Amniotic epithelial cell (primary cell): ENCODE data around the gene ZNF777.
A peak's percentile ranks its signal among the peaks of the same experiment; 100 is the strongest.

Experiments used
- DNase-seq: peaks from one replicate; pipeline ENCODE4 v3.0.0-alpha.2; 2010; ENCODE audit warnings: low read depth

Gene ZNF777

DNA sequence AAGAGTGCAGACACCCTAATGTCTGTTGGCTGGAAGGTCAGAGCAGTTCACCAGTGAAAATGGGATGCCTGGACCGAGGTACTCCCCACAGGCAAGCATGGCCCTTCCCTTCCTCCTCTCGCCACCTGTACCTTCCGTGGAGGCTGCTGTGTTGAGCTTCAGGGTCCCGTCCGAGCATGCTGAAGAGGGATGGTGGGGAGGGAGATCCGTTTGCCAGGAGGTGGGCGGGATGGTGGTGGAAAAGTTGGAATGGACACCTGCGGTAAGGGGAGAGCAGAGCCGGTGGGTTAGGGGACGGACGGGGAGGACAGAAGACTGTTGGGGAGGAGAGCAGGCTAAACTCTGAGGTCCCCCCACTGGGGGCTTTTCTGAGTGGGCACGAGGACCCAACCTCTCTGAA lies 15.9 kb upstream of the ZNF777 start:
- no peak for DNase-seq

GRCh38 chr7:149475121-149476045 lies 14.5 kb upstream of the ZNF777 start:
- DNase-seq = no peak

GRCh38 chr7:149474309-149475120 lies 13.7 kb upstream of the ZNF777 start:
- no peak for DNase-seq

GRCh38 chr7:149473251-149473650 lies 12.4 kb upstream of the ZNF777 start:
- DNase-seq = no peak

DNA sequence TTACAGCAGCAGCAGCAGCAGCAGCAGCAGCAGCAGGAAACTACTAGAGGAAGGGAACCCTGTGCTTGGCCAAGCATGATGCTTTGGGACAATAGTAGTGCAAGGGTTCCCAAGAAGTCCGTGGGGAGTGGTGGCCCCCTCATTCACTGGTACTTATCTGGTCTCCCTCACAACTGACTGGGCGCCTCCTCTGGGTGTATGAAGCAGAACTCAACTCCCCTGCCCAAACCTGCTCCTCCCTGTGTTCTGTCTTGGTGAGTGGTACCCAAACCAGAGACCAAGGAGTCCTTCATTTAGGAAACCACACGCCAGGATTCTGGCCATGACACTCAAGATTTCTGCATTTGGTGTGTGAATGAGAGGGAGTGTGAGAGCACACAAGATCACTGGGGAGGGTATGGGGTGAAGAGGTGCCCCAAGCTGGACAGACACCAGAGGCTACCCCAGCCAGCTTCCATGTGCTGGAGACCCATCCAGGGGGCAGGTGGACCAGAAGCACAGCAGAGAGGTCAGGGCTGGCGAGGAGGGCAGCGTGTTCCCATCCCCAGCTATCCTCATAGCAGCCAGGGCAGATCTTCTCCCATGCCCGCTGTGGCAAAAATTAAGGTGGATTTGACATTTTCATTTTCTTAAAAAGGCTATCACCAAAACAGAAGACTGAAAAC lies 10.6 kb upstream of the ZNF777 start:
- DNase-seq = no peak

GRCh38 chr7:149469806-149470205 lies 8.9 kb upstream of the ZNF777 start:
- DNase-seq = no peak

DNA sequence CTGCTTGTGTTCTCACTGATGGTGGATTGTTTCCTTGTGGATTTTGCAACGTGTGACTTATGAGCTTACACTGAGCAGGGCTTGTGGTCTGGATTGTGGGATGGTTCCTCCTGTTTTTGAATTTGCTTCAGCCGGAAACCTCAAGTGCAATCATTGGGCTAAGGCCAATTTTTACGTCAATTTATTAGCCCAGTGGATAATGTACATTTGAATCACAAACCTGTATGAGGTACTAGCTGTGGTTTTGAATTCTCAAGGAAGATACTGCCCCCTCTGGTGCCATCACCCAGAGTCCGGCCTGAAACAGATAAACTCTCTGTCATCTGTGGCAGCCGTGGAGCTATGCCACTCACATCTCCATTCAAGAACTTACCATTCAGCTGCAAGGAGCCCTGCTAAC lies 7.3 kb upstream of the ZNF777 start:
- DNase-seq = peak; percentile 96

GRCh38 chr7:149467321-149467859 lies 6.5 kb upstream of the ZNF777 start:
- DNase-seq = no peak

DNA sequence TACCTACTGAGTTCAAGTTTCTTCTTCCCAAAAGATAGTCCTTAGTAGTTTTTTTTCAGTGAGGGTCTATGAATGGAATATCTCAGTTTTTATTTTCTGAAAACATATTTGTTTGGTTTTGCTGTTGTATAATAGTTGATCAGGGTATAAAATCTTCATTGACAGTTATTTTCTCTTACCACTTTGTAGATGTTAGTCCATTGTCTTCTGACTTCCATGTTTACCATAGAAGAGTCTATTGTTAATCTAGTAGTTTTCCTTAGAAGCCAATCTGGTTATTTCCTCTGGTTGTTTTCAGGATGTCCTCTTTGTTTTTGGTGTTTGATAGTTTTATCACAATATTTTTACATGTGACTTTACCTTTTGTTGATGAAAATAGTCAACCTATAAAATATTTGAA lies 5.5 kb upstream of the ZNF777 start:
- no peak for DNase-seq

DNA sequence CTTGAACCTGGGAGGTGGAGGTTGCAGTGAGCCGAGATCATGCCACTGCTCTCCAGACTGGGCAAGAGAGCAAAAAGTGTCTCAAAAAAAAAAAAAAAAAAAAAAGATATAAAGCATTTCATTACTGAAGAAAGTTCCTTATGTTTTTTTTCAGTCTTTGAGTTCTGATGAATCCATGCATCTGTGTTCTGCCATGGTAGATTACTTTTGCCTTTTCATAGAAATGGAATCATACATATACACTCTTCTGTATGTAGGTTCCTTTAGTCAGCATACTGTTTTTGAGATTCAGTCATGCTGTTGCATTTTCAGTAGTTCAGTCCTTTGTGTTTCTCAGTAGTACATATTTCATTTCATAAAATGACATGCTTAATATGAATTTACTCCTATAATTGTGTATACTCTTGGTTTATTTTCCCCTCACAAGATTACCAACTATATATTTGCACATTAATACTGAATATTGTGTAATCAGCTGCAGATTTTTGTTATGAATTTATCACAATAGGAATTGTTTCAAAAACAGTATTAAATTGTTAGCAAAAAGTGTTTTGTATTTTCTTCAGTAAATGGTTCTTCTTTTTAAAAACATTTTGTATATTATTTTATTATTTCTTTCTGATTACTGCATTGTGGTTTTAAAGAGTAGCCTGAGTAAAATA lies 2.8 kb upstream of the ZNF777 start:
- no peak for DNase-seq

DNA sequence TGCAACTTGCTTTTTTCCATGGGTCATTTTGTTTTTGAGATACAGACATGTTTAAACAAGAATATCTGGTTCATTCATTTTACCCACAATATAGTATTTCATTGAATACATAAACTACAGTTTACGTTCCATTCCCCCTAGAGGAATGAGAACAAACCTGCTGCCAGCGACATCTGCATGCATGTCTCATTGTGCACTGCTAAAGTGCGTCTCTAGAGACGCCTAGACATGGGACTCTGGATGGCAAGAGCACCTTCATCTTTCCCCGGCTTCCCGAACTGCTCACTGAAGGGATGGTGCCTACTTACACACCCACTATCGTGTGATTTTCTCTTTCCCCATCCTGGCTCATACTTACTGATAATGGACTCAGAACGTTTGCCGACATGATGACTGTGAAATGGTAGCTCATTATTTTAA lies 1.2 kb upstream of the ZNF777 start:
- no peak for DNase-seq

DNA sequence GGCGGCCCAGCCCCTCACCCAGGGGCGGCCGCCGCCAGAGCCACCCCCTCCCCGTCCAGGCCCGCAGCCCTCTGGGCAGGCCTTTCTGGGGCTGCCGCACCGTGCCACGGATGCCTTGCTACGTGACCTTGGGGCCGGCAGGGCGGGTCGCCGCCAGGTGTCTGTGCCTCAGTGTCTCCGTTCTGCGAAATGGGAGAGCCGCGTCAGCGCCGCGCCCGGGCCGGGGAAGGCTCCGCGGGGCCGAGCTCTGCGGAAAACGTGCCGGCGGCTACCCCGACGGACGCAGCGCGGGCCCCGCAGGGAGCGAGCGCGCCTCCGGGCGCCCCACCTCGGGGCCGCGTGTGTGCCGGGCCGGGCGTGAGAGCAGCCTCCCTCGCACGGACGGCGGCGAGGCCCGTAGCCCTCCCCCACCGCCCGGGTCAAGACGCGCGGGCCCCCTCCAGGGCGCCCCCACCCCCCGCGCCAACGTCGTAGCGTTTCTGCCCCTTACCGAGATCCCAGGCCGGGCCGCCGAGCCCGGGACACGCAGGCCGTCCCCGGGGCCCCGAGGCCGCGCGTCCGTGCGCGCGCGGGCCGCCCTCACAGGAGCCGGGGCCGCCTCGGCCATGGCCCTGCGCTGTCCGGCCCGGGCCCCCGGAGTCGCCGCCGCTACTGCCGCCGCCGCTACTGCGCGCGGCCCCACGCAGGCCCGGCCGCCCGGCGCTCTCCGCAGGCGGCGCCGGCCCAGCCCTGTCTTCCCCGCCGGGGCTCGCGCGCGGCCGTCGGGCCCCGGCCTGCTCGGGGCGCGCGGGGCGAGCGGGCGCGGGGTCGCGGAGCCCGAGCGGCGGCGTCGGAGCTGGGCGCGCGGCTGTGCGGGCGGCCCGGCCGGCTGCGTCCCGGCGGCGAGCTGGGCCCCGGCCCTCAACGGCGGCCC lies 1.1 kb downstream of the ZNF777 start:
- DNase-seq = peak; percentile 12

DNA sequence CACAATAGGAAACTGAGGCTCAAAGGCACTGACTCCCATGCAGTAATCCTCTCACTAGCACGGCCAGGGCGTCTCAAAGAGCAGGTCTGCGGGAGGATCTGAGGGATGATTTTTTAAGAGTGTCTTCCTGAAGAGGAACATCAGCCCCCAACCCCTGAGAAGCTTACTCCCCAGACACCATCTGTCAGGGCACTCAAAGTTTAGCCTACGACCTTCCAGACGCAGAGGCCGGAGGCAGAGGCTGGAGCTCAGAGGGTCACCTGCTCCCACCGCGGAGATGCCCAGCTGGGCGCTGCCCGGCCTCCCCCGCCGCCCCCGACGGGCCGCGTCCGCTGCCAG lies 1.7 kb downstream of the ZNF777 start:
- no peak for DNase-seq

GRCh38 chr7:149458235-149458634 lies 2.6 kb downstream of the ZNF777 start:
- no peak for DNase-seq

DNA sequence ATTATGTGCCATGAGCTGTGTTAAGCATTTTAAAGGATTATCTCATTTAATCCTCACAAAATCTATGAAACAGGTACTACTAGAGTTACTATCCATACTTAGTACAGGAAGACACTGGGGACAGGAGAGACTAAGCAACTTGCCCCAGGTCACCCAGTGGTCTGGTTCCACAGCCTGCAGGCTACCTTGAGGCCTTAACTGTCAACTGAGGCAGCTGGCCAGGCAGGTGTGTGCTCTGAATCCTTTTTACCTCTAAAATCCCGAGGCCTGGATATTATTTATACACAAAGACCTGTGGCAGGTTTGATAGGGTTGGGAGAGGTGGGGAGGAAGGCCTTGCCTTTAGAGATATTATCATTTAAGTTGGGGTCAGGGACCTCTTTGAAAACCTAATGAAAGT lies 3.1 kb downstream of the ZNF777 start:
- DNase-seq = no peak

DNA sequence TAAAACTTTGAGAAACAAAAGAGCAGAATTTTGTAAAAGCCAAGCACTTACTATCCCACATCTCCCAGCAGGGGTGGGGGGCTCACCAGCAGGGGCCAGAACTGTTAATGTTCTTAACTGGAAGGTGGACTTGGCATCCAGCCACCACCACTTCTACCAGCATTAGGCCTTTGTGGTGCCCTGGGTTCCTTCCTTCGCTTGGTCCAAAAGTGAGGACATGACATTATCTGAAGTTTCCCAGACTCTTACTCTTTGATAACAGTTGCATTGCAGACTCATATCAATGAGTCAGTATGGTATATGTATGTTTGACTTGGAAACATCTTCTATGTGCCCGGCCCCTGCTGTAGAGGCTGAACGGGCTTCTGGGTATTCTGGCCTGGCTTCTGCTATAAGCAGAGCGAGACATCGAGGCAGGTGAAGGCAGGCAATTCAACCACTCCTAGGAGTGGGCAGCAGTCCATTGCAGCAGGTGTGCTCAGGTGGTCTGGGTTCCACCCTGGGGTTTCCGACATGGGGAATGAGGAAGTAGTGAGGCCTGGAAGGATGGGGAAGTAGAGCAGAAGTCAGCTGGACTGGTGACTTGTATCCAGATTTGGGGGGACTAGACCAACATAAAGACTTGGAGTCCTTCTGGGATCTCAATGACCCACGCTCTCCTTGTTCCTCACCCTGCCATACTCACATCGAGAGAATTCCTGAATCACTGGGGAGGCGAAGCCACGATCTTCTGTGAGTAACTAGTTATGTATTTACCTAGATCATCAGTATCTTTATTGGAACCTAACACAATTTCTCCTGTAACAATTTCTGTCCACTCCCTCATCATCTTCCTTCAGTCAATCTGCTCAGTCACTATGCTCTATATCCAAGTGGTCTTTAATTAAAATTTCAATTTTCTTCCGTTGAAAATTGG lies 4.1 kb downstream of the ZNF777 start:
- DNase-seq = no peak

GRCh38 chr7:149455175-149455950 lies 5.5 kb downstream of the ZNF777 start:
- no peak for DNase-seq

DNA sequence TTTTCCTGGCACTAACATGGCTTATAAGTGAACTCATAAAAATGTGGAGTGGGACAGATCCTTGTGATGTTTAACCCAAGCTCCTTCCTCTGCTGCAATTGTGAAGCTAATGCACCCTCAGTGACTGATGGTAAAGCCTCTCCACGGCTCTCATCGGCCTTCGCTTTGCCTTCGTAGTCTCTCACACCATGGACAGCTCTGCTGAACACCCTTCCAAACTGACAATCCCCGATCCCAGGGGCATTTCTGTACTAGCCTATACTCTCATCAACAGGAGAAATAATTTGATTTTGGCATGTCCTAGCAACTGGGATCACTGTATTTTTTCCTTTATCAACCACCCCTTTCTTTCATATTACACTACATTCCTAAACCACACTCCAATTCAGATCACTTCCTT lies 6.1 kb downstream of the ZNF777 start:
- DNase-seq = no peak

DNA sequence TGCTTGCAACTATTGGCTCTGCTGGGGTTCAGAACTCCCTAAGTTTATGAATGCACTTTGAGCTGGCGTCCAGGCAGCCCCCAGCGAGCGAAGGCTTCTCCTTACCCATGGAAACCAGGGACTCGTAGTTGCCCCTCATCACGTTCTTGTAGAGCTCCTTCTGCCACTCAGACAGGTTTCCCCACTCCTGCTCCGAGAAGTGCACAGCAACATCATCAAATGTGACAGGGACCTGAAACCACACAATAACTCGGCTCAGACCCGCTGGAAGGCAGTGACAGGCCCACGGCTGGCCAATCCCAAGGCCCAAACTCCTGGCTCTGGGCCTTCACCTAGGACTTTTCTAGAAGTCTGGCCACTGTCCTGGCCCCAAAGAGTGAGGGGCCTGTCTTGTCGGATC lies 6.9 kb downstream of the ZNF777 start:
- DNase-seq = no peak
